T-helper 17 cell (primary cell): ENCODE results near the gene ATF6B. TPM values are rescaled to one million over a fixed set of nuclear protein-coding genes. Genes with fewer than 3 reads are reported as not detected.
A peak's percentile ranks its signal among the peaks of the same experiment; 100 is the strongest.
"Not testable (repeated sequence)": the region's sequence is repeated elsewhere in the genome, so short reads cannot be mapped to it uniquely, and the experiment has no call there.

Experiments used
- ATAC-seq: fragments of 150-1000 bp; cut with Tn5 transposase; 2 replicates; pipeline ENCODE4 v1.10.0; 2021; ENCODE audit warnings: mild to moderate bottlenecking, moderate library complexity
- DNase-seq, 3 donors: peaks; one replicate each; pipeline versions ENCODE4 v3.0.0 to v3.0.0-alpha.2; 2020 to 2021
- H3K9me3 ChIP-seq: one replicate; pipeline ENCODE4 v1.7.0; 2013; ENCODE audit warnings: low read length, mild to moderate bottlenecking; ENCODE audit not compliant: control insufficient read depth, poor library complexity, severe bottlenecking
- H3K27ac Mint-ChIP-seq: one replicate; pipeline ENCODE4 v1.8.0; 2022; ENCODE audit warnings: mild to moderate bottlenecking, moderate library complexity, mixed read lengths
- H3K27me3 Mint-ChIP-seq: one replicate; pipeline ENCODE4 v1.8.0; 2022; ENCODE audit warnings: mixed read lengths
- H3K36me3 Mint-ChIP-seq: one replicate; pipeline ENCODE4 v1.8.0; 2022; ENCODE audit warnings: low read depth, mixed read lengths
- H3K4me1 Mint-ChIP-seq: one replicate; pipeline ENCODE4 v1.8.0; 2022; ENCODE audit warnings: mild to moderate bottlenecking, mixed read lengths
- H3K4me3 Mint-ChIP-seq: one replicate; pipeline ENCODE4 v1.8.0; 2022; ENCODE audit warnings: mild to moderate bottlenecking, moderate library complexity, mixed read lengths
- total RNA-seq, 4 donors: library from RNA in 2 of 4; stranded (reverse) in 2 of 4; gene quantifications; one replicate each; pipeline ENCODE4 v1.2.3 and lab custom pipeline; 2022 to 2026

The ATF6B gene
- total RNA-seq, 2 donors from 2014 or later: 107 to 117 TPM

DNA sequence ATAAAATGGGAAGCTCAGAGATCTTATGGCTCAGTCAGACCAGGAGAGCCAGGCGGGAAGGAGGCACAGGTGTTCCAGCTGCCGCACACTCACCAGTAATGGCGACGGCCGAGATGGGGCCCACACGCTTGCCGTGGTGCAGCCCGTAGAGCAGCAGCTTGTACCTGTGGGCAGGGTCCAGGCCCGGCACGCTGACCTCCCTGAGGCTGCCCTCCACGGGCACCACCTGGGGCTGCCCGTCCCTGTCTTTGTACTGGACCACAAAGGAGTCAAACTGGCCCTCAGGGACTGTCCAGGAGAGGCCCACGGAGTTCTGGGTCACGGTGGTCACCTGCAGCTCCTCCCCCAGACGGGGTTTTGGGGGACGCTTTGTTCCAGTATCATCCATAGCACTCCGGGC lies 58.6 kb downstream of the ATF6B start:
- no peak for DNase-seq
- peaks cover 3% of the 10 kb centered on the region for H3K36me3 Mint-ChIP-seq
- H3K27me3 Mint-ChIP-seq: peaks cover 11% of the 10 kb centered on the region
- H3K4me3 Mint-ChIP-seq: no peak overlapping the region
- ATAC-seq: no peak
- peaks cover 7% of the 10 kb centered on the region for H3K4me1 Mint-ChIP-seq
- H3K9me3 ChIP-seq: no peaks in the 10 kb centered on the region
- no peak overlapping the region for H3K27ac Mint-ChIP-seq

- ATAC-seq (no peak), DNase-seq (no peak)
- H3K9me3 ChIP-seq: no peaks in the 10 kb centered on the region
- Mint-ChIP-seq H3K27me3 (peaks cover 11% of the 10 kb centered on the region), H3K4me1 (peaks cover 7% of the 10 kb centered on the region), H3K4me3 (no peak overlapping the region), H3K27ac (no peak overlapping the region), H3K36me3 (peaks cover 3% of the 10 kb centered on the region)
These were observed 59.2 kb downstream of the ATF6B start for GRCh38 chr6:32068867-32069266.

DNA sequence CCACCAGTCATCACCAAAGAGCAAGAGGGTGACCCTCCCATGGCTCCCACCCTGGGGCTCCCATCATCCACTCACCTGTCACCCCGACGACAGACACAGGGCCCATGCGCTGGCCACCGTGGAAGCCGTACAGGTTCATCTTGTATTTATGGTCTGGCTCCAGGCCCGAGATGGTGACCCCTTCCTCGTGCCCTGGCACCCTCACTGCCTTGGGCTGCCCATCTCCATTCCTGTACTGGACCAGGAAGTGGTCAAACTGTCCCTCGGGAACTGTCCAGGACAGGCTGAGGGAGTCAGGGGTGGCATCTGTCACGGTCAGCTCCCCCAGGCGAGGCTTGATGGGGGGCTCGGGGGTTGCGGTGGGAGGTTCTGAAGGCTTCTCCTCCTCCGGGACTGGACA lies 59.7 kb downstream of the ATF6B start:
- not testable (repeated sequence) for H3K27ac Mint-ChIP-seq, H3K4me3 Mint-ChIP-seq, DNase-seq, H3K9me3 ChIP-seq, ATAC-seq, H3K36me3 Mint-ChIP-seq, H3K4me1 Mint-ChIP-seq
- H3K27me3 Mint-ChIP-seq: peaks cover 11% of the 10 kb centered on the region

DNA sequence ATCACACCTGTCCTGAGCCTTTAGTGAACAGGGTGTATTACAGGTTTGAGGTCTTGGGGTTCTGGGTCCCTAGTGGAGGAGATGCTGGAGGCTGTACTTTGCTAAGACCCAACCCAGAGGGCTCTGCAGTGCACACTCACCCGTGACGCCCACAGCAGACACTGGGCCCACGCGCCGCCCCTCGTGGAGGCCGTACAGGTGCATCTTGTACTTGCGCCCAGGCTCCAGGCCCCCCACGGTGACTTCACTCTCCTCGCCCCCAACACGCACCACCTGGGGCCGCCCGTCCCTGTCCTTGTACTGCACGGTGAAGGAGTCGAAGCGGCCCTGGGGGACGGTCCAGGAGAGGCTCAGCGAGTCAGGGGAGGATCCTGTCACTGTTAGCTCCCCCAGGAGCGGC lies 60.5 kb downstream of the ATF6B start:
- not testable (repeated sequence) for H3K9me3 ChIP-seq, H3K4me1 Mint-ChIP-seq, DNase-seq, H3K36me3 Mint-ChIP-seq, H3K27me3 Mint-ChIP-seq, H3K27ac Mint-ChIP-seq, ATAC-seq
- peak overlapping the region; percentile 21 for H3K4me3 Mint-ChIP-seq

Other genes with a start within 250 kb of the ATF6B start
- gene SLC44A4, start 249.2 kb downstream of the ATF6B start, total RNA-seq: under 1 TPM; 0.10 to 0.13 TPM
- 10 to 100 TPM; 40.4 to 46.2 TPM for gene EHMT2, start 230.5 kb downstream of the ATF6B start, total RNA-seq
- gene ZBTB12, start 226.2 kb downstream of the ATF6B start, total RNA-seq: under 1 TPM; 0.50 to 0.96 TPM
- 1 to 10 TPM in 1 of 2 donors, not detected in 1; 2.1 TPM for gene C2, start 200.5 kb downstream of the ATF6B start, total RNA-seq
- gene CFB, start 182.2 kb downstream of the ATF6B start, total RNA-seq: under 1 TPM in 1 of 2 donors, not detected in 1; 0.65 TPM
- gene NELFE, start 169.3 kb downstream of the ATF6B start, total RNA-seq: 10 to 100 TPM; 45.8 to 46.2 TPM
- 10 to 100 TPM; 85.5 to 94.5 TPM for gene SKIC2, start 169.1 kb downstream of the ATF6B start, total RNA-seq
- 10 to 100 TPM; 31.9 to 35.0 TPM for gene DXO, start 156.1 kb downstream of the ATF6B start, total RNA-seq
- 1 to 10 TPM; 3.8 to 5.4 TPM for gene C4A, start 146.2 kb downstream of the ATF6B start, total RNA-seq
- 1 to 10 TPM; 2.2 to 3.7 TPM for gene C4B, start 113.5 kb downstream of the ATF6B start, total RNA-seq
- gene CYP21A2, start 89.8 kb downstream of the ATF6B start, total RNA-seq: under 1 TPM; 0.35 to 0.76 TPM
- gene TNXB, start 18.9 kb downstream of the ATF6B start, total RNA-seq: 10 to 100 TPM in 1 of 2 donors, 1 to 10 TPM in 1; 7.3 to 11.4 TPM
- gene FKBPL, start 2.0 kb upstream of the ATF6B start, total RNA-seq: 1 to 10 TPM; 1.5 to 1.6 TPM
- under 1 TPM; 0.35 to 0.50 TPM for gene PRRT1, start 23.7 kb upstream of the ATF6B start, total RNA-seq
- 1 to 10 TPM; 8.1 to 9.2 TPM for gene PPT2, start 25.9 kb upstream of the ATF6B start, total RNA-seq
- gene EGFL8, start 36.3 kb upstream of the ATF6B start, total RNA-seq: 1 to 10 TPM; 9.6 to 9.7 TPM
- 10 to 100 TPM; 22.7 to 54.2 TPM for gene AGPAT1, start 47.8 kb upstream of the ATF6B start, total RNA-seq
- gene RNF5, start 50.2 kb upstream of the ATF6B start, total RNA-seq: 10 to 100 TPM; 20.9 to 30.0 TPM
- gene AGER, start 56.0 kb upstream of the ATF6B start, total RNA-seq: 10 to 100 TPM; 22.2 to 27.4 TPM
- gene PBX2, start 62.0 kb upstream of the ATF6B start, total RNA-seq: 100 to 1,000 TPM; 103 to 110 TPM
- gene GPSM3, start 64.4 kb upstream of the ATF6B start, total RNA-seq: 100 to 1,000 TPM; 268 to 291 TPM
- gene NOTCH4, start 95.8 kb upstream of the ATF6B start, total RNA-seq: 1 to 10 TPM in 1 of 2 donors, under 1 TPM in 1; 0.60 to 1.0 TPM
- gene TSBP1, start 243.7 kb upstream of the ATF6B start, total RNA-seq: not detected